CD14-positive monocyte (primary cell): ENCODE data around the gene DNAJC5. TPM values are rescaled to one million over a fixed set of nuclear protein-coding genes. Genes with fewer than 3 reads are reported as not detected.

Experiments
- DNase-seq, 3 donors: peaks; one replicate each; pipeline ENCODE4 v3.0.0-alpha.2; 2011 to 2022
- H2AFZ ChIP-seq: 2 replicates; pipeline ENCODE4 v1.6.0; 2012; ENCODE audit warnings: mild to moderate bottlenecking, low read depth, low read length, inconsistent platforms; ENCODE audit not compliant: insufficient read depth, poor library complexity, severe bottlenecking
- H3K27ac ChIP-seq, 2 donors: 1 replicate in 1 of 2; 2 replicates in 1 of 2; pipeline ENCODE4 v1.5.1; 2012 to 2013; ENCODE audit warnings: low read length in 2 of 2, control low read depth in 1 of 2, inconsistent platforms in 1 of 2, low read depth in 1 of 2, mild to moderate bottlenecking in 1 of 2
- H3K27me3 ChIP-seq, 2 donors: one replicate each; pipeline versions ENCODE4 v1.6.0 to v1.6.1; 2011 to 2013; ENCODE audit warnings: low read length in 2 of 2; ENCODE audit not compliant: control insufficient read depth in 2 of 2, insufficient read depth in 2 of 2
- H3K36me3 ChIP-seq, 2 donors: replicated peaks in 1 of 2; 1 replicate in 1 of 2; 2 replicates in 1 of 2; pipeline versions ENCODE4 v1.5.1 to v1.6.1; 2012 to 2013; ENCODE audit warnings: low read length in 2 of 2, control low read depth in 1 of 2, inconsistent platforms in 1 of 2, mild to moderate bottlenecking in 1 of 2; ENCODE audit not compliant: insufficient read depth in 2 of 2, control insufficient read depth in 1 of 2
- H3K4me1 ChIP-seq, 2 donors: 1 replicate in 1 of 2; 2 replicates in 1 of 2; pipeline versions ENCODE4 v1.5.1 to v1.6.1; 2012 to 2013; ENCODE audit warnings: low read length in 2 of 2, control low read depth in 1 of 2, inconsistent platforms in 1 of 2, mild to moderate bottlenecking in 1 of 2, moderate library complexity in 1 of 2; ENCODE audit not compliant: insufficient read depth in 2 of 2, control insufficient read depth in 1 of 2
- H3K4me2 ChIP-seq: replicated peaks from 2 replicates; pipeline ENCODE3; 2012; ENCODE audit warnings: low read length, moderate library complexity, mild to moderate bottlenecking; ENCODE audit not compliant: poor library complexity, severe bottlenecking; ENCODE audit errors: extremely low read depth
- H3K4me3 ChIP-seq, 3 experiments: fragments of 200-600 bp in 1 of 3; sonication (generic) in 1 of 3; replicated peaks in 1 of 3; 1 replicate in 2 of 3; 2 replicates in 1 of 3; pipeline ENCODE4 v1.5.1; 2011 to 2013; ENCODE audit warnings: low read length in 3 of 3, mild to moderate bottlenecking in 3 of 3, control low read depth in 2 of 3, low read depth in 2 of 3, inconsistent platforms in 1 of 3, moderate library complexity in 1 of 3
- H3K79me2 ChIP-seq: 2 replicates; pipeline ENCODE4 v1.6.0; 2012; ENCODE audit warnings: mild to moderate bottlenecking, control low read depth, inconsistent platforms, low read length, moderate library complexity; ENCODE audit not compliant: insufficient read depth
- H3K9ac ChIP-seq: 2 replicates; pipeline ENCODE4 v1.6.0; 2017; ENCODE audit warnings: low read length, mild to moderate bottlenecking; ENCODE audit not compliant: insufficient read depth, poor library complexity, severe bottlenecking
- H3K9me3 ChIP-seq, 2 donors: replicated peaks in 1 of 2; 1 replicate in 1 of 2; 2 replicates in 1 of 2; pipeline versions ENCODE4 v1.5.1 to v1.6.1; 2012 to 2013; ENCODE audit warnings: low read length in 2 of 2, control low read depth in 1 of 2; ENCODE audit not compliant: control insufficient read depth in 1 of 2, insufficient read depth in 1 of 2
- H4K20me1 ChIP-seq: 2 replicates; pipeline ENCODE4 v1.6.0; 2012; ENCODE audit warnings: mild to moderate bottlenecking, low read length, control low read depth, moderate library complexity; ENCODE audit not compliant: insufficient read depth
- H3K27ac Mint-ChIP-seq, 7 donors: one replicate each; pipeline ENCODE4 v1.8.0; 2020; ENCODE audit warnings: mild to moderate bottlenecking in 7 of 7, mixed read lengths in 7 of 7, moderate library complexity in 6 of 7, inconsistent platforms in 2 of 7
- H3K27me3 Mint-ChIP-seq, 3 donors: one replicate each; pipeline ENCODE4 v1.8.0; 2021 to 2022; ENCODE audit warnings: low read depth in 3 of 3, mild to moderate bottlenecking in 3 of 3, mixed read lengths in 3 of 3, moderate library complexity in 3 of 3, inconsistent platforms in 1 of 3
- H3K36me3 Mint-ChIP-seq, 2 donors: one replicate each; pipeline ENCODE4 v1.8.0; 2020; ENCODE audit warnings: mixed read lengths in 2 of 2, inconsistent platforms in 1 of 2, mild to moderate bottlenecking in 1 of 2
- H3K4me1 Mint-ChIP-seq: one replicate; pipeline ENCODE4 v1.8.0; 2020; ENCODE audit warnings: mild to moderate bottlenecking, mixed read lengths
- H3K4me3 Mint-ChIP-seq, 2 donors: one replicate each; pipeline ENCODE4 v1.8.0; 2020; ENCODE audit warnings: mild to moderate bottlenecking in 2 of 2, mixed read lengths in 2 of 2, moderate library complexity in 1 of 2
- H3K9me3 Mint-ChIP-seq, 7 donors: one replicate each; pipeline ENCODE4 v1.8.0; 2020 to 2022; ENCODE audit warnings: mixed read lengths in 7 of 7, mild to moderate bottlenecking in 6 of 7, moderate library complexity in 6 of 7, inconsistent platforms in 2 of 7
- WGBS: methylation state at CpG from one replicate; pipeline ENCODE4 v1.1.5; 2013; ENCODE audit warnings: missing lambda C conversion rate; ENCODE audit not compliant: insufficient coverage; 5-methylcytosine and 5-hydroxymethylcytosine counted together
- intact Hi-C, 2 donors: fragments of 100-400 bp; cut with micrococcal nuclease; formaldehyde crosslinking; loops; one replicate each; pipeline versions ENCODE4 v1.15.0 to v1.15.1; 2023
- polyA plus RNA-seq, 3 donors: library from polyadenylated mRNA; depleted of rRNA in 1 of 3; unstranded in 2 of 3; stranded (reverse) in 1 of 3; fragments of 300-500 nt in 2 of 3; fragments of >200 nt in 1 of 3; fragmentation: Illumina TruSeq in 2 of 3; gene quantifications; 1 replicate in 2 of 3; 2 replicates in 1 of 3; pipeline ENCODE4 v1.2.3, GENCODE V29; 2012 to 2021
- TF ChIP-seq, protein P1 (sequence below): fragments of 200-600 bp; IDR thresholded peaks from one replicate; pipeline ENCODE4 v1.8.0; 2022; ENCODE audit warnings: antibody characterized with exemption, mild to moderate bottlenecking

The DNAJC5 gene
- polyA plus RNA-seq, 3 donors = 5.9 to 44.4 (median 7.4) TPM

DNA sequence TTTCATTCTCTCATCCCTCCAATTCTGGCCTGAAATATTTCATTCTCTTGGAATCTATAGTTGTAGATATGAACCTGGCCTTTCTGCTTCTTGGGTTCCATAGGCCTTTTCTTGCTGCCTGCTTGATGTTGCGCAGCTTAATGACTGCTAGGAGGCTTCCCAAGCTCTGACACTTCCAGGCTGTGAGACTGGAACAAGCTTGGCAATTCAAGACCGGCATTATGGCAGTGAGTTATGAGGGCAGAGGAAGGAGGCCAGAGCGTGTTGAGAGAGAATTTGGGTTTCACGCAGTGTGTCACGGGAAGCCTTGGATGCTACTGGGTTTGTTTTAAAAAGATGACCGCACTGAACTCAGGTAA is 948 bp upstream of the DNAJC5 start:
- H3K4me1 Mint-ChIP-seq = peaks cover 55% of the 10 kb centered on the region
- no peaks in the 10 kb centered on the region for H3K9me3 Mint-ChIP-seq
- peak overlapping the region; percentile 89 for H3K4me2 ChIP-seq
- H3K9me3 ChIP-seq = no peaks in the 10 kb centered on the region
- H3K4me3 Mint-ChIP-seq = peak overlapping the region; percentile 77 to 82
- H2AFZ ChIP-seq = no peak overlapping the region
- H3K27me3 Mint-ChIP-seq = no peaks in the 10 kb centered on the region
- H3K36me3 ChIP-seq = peaks cover 35 to 50% of the 10 kb centered on the region in 2 donors
- TF ChIP-seq, protein P1, sequence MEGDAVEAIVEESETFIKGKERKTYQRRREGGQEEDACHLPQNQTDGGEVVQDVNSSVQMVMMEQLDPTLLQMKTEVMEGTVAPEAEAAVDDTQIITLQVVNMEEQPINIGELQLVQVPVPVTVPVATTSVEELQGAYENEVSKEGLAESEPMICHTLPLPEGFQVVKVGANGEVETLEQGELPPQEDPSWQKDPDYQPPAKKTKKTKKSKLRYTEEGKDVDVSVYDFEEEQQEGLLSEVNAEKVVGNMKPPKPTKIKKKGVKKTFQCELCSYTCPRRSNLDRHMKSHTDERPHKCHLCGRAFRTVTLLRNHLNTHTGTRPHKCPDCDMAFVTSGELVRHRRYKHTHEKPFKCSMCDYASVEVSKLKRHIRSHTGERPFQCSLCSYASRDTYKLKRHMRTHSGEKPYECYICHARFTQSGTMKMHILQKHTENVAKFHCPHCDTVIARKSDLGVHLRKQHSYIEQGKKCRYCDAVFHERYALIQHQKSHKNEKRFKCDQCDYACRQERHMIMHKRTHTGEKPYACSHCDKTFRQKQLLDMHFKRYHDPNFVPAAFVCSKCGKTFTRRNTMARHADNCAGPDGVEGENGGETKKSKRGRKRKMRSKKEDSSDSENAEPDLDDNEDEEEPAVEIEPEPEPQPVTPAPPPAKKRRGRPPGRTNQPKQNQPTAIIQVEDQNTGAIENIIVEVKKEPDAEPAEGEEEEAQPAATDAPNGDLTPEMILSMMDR = no peak
- H3K79me2 ChIP-seq = peaks cover 49% of the 10 kb centered on the region
- H3K4me1 ChIP-seq = peaks cover 52 to 60% of the 10 kb centered on the region in 2 donors
- 37% methylated on average over 6 of the region's 6 CpGs for WGBS
- peaks cover 91% of the 10 kb centered on the region for H4K20me1 ChIP-seq
- peak overlapping the region in 1 of 2 donors; percentile 48 for H3K27ac ChIP-seq
- no peak overlapping the region for H3K9ac ChIP-seq
- intact Hi-C loops = loop anchor here in 1 of 2 donors (10.0 kb wide), 1 partner anchor 329 kb away; no protein-coding TSS in a partner anchor
- no peaks in the 10 kb centered on the region for H3K27me3 ChIP-seq
- DNase-seq = no peak
- peak overlapping the region; percentile 60 to 92 (median 88) for H3K27ac Mint-ChIP-seq
- H3K4me3 ChIP-seq = peak overlapping the region in 1 of 3 experiments; percentile 80
- H3K36me3 Mint-ChIP-seq = peaks cover 49 to 63% of the 10 kb centered on the region in 2 donors

DNA sequence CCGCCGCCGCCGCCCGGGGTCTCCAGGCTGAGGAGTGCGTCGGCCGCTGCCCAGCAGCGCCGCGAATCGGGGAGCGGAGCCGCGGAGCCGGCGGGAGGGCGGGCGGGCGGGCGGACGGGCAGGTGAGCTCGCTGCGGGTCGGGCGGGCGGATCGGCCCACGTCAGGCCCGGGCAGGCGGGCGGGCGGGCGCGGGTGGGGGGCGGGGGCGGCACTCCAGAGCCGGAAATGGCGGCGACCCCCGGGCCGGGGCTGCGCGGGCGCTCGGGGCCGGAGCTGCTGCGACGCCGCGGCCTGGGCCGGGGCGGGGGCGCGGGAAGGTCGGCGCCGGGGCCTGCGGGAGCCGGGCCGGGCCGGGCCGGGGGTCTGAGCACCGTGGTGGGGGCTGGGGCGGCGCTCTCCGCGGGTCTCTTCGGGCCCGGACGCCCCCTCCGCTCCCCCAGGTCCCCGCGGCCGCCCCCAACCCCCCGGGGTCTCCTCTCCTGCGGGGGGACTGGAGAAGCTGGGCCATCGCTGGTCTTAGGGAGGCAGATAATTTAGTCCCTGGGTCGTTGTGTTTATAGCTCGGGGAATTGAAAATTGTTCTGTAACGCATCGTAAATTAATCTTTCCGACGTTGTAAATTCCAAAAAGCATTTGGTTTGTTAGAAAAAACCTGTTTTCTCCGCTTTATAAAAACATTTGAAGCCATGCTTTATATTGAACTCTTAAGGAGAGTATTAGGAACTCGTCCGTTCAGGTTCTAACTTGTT is 451 bp downstream of the DNAJC5 start:
- H3K4me3 Mint-ChIP-seq = peak overlapping the region; percentile 92 to 95
- peaks cover 55% of the 10 kb centered on the region for H3K4me1 Mint-ChIP-seq

More for the DNA sequence above, 451 bp downstream of the DNAJC5 start:
- TF ChIP-seq, protein P1 = no peak
- H3K9me3 Mint-ChIP-seq = no peaks in the 10 kb centered on the region
- no peaks in the 10 kb centered on the region for H3K9me3 ChIP-seq
- H3K4me1 ChIP-seq = peaks cover 52 to 60% of the 10 kb centered on the region in 2 donors
- no peaks in the 10 kb centered on the region for H3K27me3 ChIP-seq
- intact Hi-C loops = loop anchor here in 1 of 2 donors (5.0 to 10.0 kb wide), 2 partner anchors 62 to 331 kb away; partner anchors contain the start of gene UCKL1
- H3K36me3 ChIP-seq = peaks cover 21 to 36% of the 10 kb centered on the region in 2 donors
- peaks cover 36 to 49% of the 10 kb centered on the region in 2 donors for H3K36me3 Mint-ChIP-seq
- H3K27me3 Mint-ChIP-seq = no peaks in the 10 kb centered on the region
- peak overlapping the region; percentile 78 for H3K9ac ChIP-seq
- DNase-seq = no peak
- peak overlapping the region; percentile 96 to 99 (median 98) for H3K27ac Mint-ChIP-seq
- H3K27ac ChIP-seq = peak overlapping the region; percentile 90 to 93
- under 1% methylated on average over 33 of the region's 87 CpGs for WGBS
- H4K20me1 ChIP-seq = peaks cover 91% of the 10 kb centered on the region
- H3K79me2 ChIP-seq = peaks cover 58% of the 10 kb centered on the region
- peak overlapping the region; percentile 96 for H3K4me2 ChIP-seq
- H2AFZ ChIP-seq = no peak overlapping the region
- H3K4me3 ChIP-seq = peak overlapping the region; percentile 80 to 96 (median 80)
